ENCODE measurements around the gene SCFD2.
"Not testable (repeated sequence)": the region's sequence is repeated elsewhere in the genome, so short reads cannot be mapped to it uniquely, and the experiment has no call there.

SCFD2 gene

GRCh38 chr4:53365486-53366300 lies at the start of gene SCFD2:
TSS of gene SCFD2 (minus strand) at chr4:53366061.
- peak; percentile 97 for DNase-seq

DNA sequence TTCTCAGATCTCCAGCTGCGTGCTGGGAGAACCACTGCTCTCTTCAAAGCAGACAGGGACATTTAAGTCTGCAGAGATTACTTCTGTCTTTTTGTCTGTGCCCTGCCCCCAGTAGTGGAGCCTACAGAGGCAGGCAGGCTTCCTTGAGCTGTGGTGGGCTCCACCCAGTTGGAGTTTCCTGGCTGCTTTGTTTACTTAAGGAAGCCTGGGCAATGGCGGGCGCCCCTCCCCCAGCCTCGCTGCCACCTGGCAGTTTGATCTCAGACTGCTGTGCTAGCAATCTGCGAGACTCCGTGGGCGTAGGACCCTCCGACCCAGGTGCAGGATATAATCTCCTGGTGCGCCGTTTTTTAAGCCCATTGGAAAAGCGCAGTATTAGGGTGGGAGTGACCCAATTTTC lies 43.6 kb upstream of the SCFD2 start:
- not testable (repeated sequence) for DNase-seq

- no peak for DNase-seq
Measured at GRCh38 chr4:53380221-53380620, 14.4 kb upstream of the SCFD2 start.

DNA sequence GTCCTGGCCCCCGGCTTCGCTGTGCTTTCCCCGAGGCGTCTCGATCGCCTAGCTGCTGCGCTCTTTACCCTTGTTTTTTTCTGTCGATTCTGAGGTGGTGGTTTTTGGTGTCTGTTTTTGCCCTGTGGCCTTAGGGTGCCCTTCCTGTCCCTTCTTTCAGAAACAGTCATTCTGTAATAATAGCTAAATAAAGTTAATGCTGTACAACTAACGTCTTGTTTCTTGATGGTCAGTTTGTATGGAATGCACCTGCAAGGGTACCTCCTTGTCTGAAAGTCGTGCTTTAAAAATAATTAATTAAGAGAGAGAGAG lies 12.3 kb upstream of the SCFD2 start:
- DNase-seq: no peak

DNA sequence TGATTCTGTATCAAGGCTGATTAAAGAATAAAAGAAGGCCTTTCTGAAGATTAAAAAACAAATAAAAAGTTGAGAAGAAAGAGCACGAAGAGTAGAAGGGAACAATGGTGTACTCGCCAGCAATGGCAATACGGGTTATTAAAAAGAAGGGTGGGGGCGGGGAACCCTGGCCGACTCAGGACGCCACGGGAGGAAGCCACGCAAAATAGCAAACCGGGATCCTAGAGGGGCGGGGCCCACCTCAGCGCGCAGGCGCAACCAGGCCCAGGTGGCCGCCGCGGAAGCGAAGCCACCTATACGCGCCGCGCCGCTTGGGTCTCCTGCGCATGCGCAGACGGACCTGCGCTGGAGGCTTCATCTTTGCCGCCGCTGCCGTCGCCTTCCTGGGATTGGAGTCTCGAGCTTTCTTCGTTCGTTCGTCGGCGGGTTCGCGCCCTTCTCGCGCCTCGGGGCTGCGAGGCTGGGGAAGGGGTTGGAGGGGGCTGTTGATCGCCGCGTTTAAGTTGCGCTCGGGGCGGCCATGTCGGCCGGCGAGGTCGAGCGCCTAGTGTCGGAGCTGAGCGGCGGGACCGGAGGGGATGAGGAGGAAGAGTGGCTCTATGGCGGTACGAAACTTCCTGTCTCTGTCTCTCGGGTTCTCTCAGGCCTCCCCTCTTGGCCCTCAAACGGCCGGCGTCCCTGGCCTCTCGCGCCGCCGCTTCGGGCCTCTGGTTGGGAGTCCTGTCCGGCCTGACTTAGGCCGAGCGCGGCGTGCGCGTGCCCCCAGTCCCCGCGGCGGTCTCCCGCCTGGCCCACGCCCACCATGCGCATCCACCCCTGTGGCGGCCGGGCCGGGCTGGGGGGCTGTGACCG lies 11.7 kb upstream of the SCFD2 start, which contains the start of gene FIP1L1:
TSS of gene FIP1L1 (plus strand) at position 323 of the 852 bp plus-strand sequence. CDS start at position 521, 198 bp downstream.
- DNase-seq: peak; percentile 95

DNA sequence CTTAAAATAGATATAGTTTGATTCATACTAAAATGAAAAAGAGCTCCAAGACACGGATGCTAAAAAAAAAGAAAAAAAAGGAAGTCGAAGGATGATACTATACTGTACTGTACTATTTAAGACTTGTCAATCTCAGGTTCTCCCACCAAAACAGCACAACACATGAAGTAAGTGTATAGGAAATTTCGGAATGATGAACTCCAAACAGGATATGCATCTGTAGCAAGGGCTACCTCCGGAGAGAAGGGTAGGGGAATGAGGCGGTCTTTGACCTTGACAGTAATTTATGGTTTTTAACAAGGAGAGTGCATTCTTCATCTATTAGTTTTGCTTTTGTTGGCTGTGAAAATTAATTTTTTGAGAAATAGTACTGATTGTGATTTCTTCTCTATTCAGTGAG lies 11.0 kb upstream of the SCFD2 start:
- DNase-seq: no peak

GRCh38 chr4:53374777-53375258 lies 9.0 kb upstream of the SCFD2 start:
- no peak for DNase-seq

DNA sequence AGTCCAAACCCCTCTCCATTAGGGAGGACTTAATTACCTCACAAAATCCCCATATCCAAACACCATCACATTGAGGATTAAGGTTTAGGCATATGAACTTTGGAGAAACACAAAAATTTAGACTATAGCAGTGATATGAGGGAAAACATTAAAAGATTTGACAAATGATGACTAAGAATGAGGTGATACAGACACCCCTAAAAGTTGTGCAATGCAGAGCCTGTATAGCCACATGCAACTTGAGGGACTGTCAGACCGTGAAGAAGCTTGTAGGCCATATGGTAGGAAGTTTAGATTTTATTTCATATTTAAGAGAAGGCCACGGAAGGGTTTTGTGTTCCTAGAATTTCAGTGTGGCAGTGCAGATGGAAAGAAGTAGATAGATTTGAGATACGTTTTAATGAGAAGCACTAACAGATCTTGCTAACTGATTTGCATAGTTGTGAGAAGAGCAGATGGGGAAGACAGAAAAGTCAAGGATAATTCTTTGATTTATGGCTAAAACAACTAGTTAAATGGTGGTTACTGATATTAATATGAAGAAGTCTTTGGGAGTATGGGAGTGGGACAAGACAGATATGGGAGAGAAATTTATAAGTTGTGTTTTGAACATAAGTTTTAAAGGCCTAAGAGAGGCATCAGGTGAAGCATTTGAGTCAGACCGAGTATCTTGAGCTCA lies 6.1 kb upstream of the SCFD2 start:
- no peak for DNase-seq

GRCh38 chr4:53371049-53371448 lies 5.2 kb upstream of the SCFD2 start:
- DNase-seq: no peak

- DNase-seq: no peak
Measured at GRCh38 chr4:53367721-53368120, 1.9 kb upstream of the SCFD2 start.

DNA sequence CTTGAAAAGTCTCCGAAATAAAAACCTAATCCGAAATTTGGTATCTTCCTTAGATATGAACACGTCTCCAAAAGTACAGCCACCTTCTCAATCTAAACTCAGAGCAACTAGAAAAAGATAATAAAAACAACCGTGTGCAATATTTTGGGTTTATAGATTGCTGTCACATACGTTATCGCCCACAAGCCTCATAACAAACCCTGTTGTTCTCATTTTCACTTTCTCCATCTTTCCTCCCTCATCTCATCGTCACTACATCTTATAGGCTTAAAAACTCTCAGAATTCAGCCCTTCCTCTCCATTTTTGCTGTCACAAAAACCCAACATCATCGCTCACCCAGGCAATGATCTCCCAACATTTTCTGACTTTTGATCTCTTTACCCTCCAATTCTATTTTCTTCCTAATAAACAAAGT lies 448 bp upstream of the SCFD2 start:
- no peak for DNase-seq

- peak; percentile 7 for DNase-seq
Measured at GRCh38 chr4:53365121-53365485, 758 bp downstream of the SCFD2 start.

GRCh38 chr4:53364624-53365023 lies 1.2 kb downstream of the SCFD2 start:
- DNase-seq: no peak

DNA sequence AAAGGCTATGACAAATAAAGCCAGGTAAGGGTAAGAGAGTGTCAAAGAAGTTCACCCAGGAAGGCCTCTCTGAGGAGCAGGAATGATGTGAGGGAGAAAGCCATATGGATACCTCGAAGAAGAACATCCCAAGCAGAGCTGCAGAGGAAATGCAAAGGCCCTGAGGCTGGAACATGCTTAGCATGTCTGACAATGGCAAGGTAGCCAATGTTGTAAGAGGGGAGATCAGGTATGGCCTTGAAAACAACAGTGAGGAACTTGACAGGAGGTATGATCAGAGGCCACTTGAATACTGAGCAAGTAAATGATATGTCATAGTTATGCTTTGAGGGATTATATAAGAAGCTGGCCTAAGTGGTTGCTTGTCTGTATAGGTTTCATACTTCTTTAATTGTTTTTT lies 3.8 kb downstream of the SCFD2 start:
- no peak for DNase-seq

- no peak for DNase-seq
Measured at GRCh38 chr4:53361451-53361850, 4.4 kb downstream of the SCFD2 start.

GRCh38 chr4:53355930-53356521 lies 9.8 kb downstream of the SCFD2 start:
- no peak for DNase-seq

DNA sequence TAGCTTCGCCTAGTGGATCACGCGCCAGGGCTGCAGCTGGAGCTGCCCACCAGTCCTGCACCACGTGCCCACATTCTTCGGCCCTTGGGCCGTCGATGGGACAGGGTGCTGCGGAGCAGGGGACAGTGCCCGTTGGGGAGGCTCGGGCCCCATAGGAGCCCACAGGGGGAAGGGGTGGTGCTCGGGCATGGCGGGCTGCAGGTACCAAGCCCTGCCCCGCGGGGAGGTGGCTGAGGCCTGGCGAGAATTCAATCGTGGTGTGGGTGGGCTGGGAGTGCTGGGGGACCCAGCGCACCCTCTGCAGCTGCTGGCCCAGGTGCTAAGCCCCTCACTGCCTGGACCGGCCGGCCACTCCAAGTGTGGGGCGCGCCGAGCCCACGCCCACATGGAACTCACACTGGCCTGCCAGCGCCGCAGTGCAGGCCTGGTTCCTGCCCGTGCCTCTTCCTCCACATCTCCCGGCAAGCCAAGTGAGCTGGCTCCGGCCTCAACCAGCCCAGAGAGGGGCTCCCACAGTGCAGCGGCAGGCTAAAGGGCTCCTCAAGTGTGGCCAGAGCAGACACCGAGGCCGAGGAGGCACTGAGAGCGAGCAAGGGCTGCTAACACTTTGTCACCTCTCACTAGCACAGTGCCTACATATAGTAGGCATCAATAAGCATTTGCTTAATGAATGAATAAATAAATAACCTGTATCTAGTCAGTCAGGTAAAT lies 11.7 kb downstream of the SCFD2 start:
- no peak for DNase-seq

GRCh38 chr4:53349091-53349491 lies 16.8 kb downstream of the SCFD2 start:
- no peak for DNase-seq

- DNase-seq: no peak
Measured at GRCh38 chr4:53348046-53348445, 17.8 kb downstream of the SCFD2 start.

- no peak for DNase-seq
Measured at GRCh38 chr4:53346920-53347852, 18.7 kb downstream of the SCFD2 start.

DNA sequence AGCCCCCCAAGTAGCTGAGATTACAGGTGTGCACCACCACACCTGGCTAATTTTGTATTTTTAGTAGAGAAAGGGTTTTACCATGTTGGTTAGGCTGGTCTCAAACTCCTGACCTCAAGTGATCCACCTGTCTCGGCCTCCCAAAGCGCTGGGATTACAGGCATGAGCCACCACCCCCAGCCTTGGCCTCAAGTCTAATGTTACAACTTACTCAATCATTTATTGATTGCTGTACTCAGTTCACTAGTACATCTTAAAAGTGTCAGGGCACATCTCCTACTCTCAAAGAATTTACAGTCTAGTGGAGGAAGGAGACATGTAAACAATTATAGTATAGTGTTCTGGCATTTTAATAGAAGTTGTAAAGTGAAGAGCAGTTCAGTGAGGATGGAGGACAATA lies 19.5 kb downstream of the SCFD2 start:
- not testable (repeated sequence) for DNase-seq
